ENCODE results near the gene FLNB. TPM values are rescaled to one million over a fixed set of nuclear protein-coding genes. Genes with fewer than 3 reads are reported as not detected.
A peak's percentile ranks its signal among the peaks of the same experiment; 100 is the strongest.

Gene FLNB
- total and polyA plus RNA-seq, 9 of the 15 experiments (the other 6 are each of a cell fraction or from before 2014, with no cell fraction given): 9.4 to 48.1 (median 25.6) TPM

- no peak for TF ChIP-seq SFPQ (IDR thresholded peaks at IDR 0.05; ENCODE audit: low read depth, low read length)
- TF ChIP-seq, protein P1, sequence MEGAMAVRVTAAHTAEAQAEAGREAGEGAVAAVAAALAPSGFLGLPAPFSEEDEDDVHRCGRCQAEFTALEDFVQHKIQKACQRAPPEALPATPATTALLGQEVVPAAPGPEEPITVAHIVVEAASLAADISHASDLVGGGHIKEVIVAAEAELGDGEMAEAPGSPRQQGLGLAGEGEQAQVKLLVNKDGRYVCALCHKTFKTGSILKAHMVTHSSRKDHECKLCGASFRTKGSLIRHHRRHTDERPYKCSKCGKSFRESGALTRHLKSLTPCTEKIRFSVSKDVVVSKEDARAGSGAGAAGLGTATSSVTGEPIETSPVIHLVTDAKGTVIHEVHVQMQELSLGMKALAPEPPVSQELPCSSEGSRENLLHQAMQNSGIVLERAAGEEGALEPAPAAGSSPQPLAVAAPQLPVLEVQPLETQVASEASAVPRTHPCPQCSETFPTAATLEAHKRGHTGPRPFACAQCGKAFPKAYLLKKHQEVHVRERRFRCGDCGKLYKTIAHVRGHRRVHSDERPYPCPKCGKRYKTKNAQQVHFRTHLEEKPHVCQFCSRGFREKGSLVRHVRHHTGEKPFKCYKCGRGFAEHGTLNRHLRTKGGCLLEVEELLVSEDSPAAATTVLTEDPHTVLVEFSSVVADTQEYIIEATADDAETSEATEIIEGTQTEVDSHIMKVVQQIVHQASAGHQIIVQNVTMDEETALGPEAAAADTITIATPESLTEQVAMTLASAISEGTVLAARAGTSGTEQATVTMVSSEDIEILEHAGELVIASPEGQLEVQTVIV (CRISPR knock-in tag; IDR thresholded peaks at IDR 0.05; ENCODE audit: borderline replicate concordance): no peak
- no peak for TF ChIP-seq CSDE1 (IDR thresholded peaks at IDR 0.05)
- no peak for TF ChIP-seq NRF1 (conservative IDR thresholded peaks at IDR 0.05 in 1 of 2, IDR thresholded peaks at IDR 0.05 in 1 of 2)
- TF ChIP-seq ZNF124 (CRISPR knock-in tag; IDR thresholded peaks at IDR 0.05): no peak
- no peak for TF ChIP-seq ZNF699 (CRISPR knock-in tag; IDR thresholded peaks at IDR 0.05; ENCODE audit: insufficient replicate concordance)
- no peak for TF ChIP-seq ARID3B (CRISPR knock-in tag; IDR thresholded peaks at IDR 0.05; ENCODE audit: borderline replicate concordance)
- no peak for TF ChIP-seq GTF2A2 (tag; IDR thresholded peaks at IDR 0.05)
- TF ChIP-seq YY1 (IDR thresholded peaks at IDR 0.05; ENCODE audit: borderline replicate concordance in 1 of 3, control insufficient read depth in 1 of 3, extremely low read depth in 1 of 3, insufficient read depth in 3 of 3, insufficient read length in 1 of 3, insufficient replicate concordance in 2 of 3, low read depth in 1 of 3, low read length in 2 of 3): peak in 1 of 3 experiments; percentile 9
- TF ChIP-seq PHTF2 (CRISPR knock-in tag; IDR thresholded peaks at IDR 0.05): no peak
- peak in 1 of 2 experiments; percentile 33; a peak in 2 of 4 replicates for TF ChIP-seq KDM1A (IDR thresholded peaks at IDR 0.05)
- TF ChIP-seq IRF2 (CRISPR knock-in tag; IDR thresholded peaks at IDR 0.05): no peak
- TF ChIP-seq TBP (optimal IDR thresholded peaks at IDR 0.05; ENCODE audit: low read depth, low read length): no peak
- no peak for TF ChIP-seq THRAP3 (IDR thresholded peaks at IDR 0.05; ENCODE audit: borderline replicate concordance)
- no peak for TF ChIP-seq MYNN (IDR thresholded peaks at IDR 0.05)
- TF ChIP-seq MYNN (CRISPR knock-in tag; IDR thresholded peaks at IDR 0.05): no peak
- no peak for TF ChIP-seq MEIS2 (IDR thresholded peaks at IDR 0.05; ENCODE audit: partially characterized antibody)
- no peak for TF ChIP-seq GATAD2A (IDR thresholded peaks at IDR 0.05)
- no peak for TF ChIP-seq KDM4B (IDR thresholded peaks at IDR 0.05; ENCODE audit: borderline replicate concordance in 2 of 2, low read depth in 1 of 2)
- no peak for TF ChIP-seq SIN3A (IDR thresholded peaks at IDR 0.05; ENCODE audit: borderline replicate concordance in 2 of 2, control insufficient read depth in 1 of 2, low read depth in 2 of 2, low read length in 2 of 2)
- no peak for TF ChIP-seq FOXP1 (CRISPR knock-in tag; IDR thresholded peaks at IDR 0.05)
- no peak for TF ChIP-seq CBX5 (IDR thresholded peaks at IDR 0.05; ENCODE audit: borderline replicate concordance, low read depth)
Measured at GRCh38 chr3:58001086-58001467, 7.1 kb upstream of the FLNB start (continued).

All from K562 (cell line).